Choroid plexus epithelial cell (primary cell): ENCODE results near the gene AATF.

Source experiments
- DNase-seq: peaks from one replicate; pipeline ENCODE4 v3.0.0-alpha.2; 2010; ENCODE audit warnings: low read depth
- H3K4me3 ChIP-seq: 2 replicates; pipeline ENCODE4 v1.5.1; 2011; ENCODE audit warnings: low read depth, mild to moderate bottlenecking, control low read depth, low read length, moderate library complexity
- TF ChIP-seq, protein P1 (sequence below): conservative IDR thresholded peaks from 2 replicates; pipeline ENCODE4 v1.5.1; 2011; ENCODE audit warnings: low read depth, mild to moderate bottlenecking, control low read depth, inconsistent platforms, low read length, moderate library complexity

Gene AATF

DNA sequence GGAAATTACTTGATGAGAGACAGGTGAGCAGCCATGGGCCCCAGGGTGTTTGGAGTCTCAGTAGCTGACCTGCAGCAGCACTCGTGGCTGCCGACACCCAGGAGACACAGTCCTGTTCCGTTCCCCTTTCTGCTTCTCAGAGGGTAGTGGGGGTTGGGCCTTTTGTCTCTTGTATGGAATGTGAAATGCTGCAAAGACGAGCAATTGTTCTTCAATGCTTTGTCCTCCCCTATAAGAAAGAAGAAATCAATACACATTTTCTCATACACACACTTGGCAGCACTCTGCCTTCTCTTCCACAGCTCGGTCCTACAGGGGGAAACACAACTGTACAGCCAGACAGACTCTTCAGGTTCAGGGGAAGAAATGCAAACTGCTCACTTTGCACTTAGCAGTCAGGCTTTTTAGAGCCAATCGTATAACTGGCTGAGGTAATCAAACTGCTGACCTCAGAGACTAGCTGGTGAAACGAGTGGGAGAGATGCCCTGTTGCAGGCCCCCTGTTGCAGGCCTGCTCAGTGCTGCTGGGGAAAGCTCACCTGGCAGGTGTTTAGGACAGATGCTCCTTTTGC is 96.7 kb downstream of the AATF start:
- no peak for DNase-seq
- no peak overlapping the region for H3K4me3 ChIP-seq
- TF ChIP-seq, protein P1, sequence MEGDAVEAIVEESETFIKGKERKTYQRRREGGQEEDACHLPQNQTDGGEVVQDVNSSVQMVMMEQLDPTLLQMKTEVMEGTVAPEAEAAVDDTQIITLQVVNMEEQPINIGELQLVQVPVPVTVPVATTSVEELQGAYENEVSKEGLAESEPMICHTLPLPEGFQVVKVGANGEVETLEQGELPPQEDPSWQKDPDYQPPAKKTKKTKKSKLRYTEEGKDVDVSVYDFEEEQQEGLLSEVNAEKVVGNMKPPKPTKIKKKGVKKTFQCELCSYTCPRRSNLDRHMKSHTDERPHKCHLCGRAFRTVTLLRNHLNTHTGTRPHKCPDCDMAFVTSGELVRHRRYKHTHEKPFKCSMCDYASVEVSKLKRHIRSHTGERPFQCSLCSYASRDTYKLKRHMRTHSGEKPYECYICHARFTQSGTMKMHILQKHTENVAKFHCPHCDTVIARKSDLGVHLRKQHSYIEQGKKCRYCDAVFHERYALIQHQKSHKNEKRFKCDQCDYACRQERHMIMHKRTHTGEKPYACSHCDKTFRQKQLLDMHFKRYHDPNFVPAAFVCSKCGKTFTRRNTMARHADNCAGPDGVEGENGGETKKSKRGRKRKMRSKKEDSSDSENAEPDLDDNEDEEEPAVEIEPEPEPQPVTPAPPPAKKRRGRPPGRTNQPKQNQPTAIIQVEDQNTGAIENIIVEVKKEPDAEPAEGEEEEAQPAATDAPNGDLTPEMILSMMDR, result no peak

DNA sequence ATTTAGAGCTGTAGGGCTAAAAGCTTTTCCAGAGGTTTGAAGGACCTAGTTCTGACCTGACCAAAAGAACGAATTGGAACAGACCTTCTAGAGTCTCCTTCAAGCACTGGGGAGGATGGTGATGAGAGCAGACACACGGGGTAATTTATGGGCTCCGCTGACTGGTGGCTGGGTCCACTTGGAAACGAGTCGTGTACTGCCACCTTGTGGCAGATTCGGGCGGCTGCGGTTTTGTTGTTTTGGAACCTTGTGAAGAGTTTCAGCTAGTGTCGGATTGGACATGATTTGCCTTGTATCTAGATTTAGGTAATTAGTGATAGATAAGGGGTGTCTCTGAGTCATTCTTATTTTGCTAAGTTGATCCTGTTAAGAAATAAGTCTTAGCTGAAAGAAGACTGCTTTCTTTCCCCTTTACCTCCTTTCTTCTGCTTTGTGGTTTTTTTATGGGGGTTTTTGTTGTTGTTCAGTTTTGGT is 98.9 kb downstream of the AATF start:
- DNase-seq, result peak; percentile 94
- H3K4me3 ChIP-seq, result no peak overlapping the region
- TF ChIP-seq, protein P1, result peak; percentile 96

DNA sequence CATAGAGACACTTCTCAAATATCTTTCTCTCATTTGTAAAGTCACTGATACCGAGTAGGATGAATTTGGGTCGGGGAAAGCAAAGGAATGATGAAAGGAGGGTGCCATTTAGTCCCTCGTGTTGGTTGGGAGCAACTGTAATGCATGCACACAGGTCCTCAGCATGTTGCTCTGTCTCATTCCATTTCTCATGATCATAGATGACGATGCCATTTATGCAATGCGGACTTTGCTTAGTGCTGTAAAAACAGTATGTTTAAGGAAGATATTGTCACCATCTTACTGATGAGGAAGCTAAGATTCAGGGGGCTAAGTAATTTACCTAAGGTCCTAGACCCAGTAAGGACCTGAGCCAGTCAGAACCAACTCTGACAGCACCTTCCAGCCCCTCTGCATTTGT is 100.1 kb downstream of the AATF start:
- no peak for DNase-seq
- TF ChIP-seq, protein P1, result no peak
- H3K4me3 ChIP-seq, result no peak overlapping the region

DNA sequence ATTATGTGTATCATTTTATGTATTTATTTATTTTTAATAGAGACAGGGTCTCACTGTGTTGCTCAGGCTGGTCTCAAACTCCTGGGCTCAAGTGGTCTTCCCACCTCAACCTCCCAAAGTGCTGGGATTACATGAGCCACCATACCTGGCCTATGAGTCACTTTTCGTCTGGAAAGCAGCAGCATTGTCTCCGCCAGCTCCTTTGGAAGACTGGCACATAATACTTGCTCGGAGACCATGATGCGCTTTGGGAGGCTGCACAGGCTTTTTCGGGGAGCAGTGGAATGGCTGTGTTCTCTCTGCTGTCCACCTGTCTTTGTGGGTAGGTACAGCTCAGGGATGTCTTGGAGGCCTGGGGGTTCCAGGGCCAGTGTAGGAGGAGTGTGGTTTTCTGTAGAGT is 102.2 kb downstream of the AATF start:
- H3K4me3 ChIP-seq, result no peak overlapping the region
- DNase-seq, result no peak
- TF ChIP-seq, protein P1, result no peak

DNA sequence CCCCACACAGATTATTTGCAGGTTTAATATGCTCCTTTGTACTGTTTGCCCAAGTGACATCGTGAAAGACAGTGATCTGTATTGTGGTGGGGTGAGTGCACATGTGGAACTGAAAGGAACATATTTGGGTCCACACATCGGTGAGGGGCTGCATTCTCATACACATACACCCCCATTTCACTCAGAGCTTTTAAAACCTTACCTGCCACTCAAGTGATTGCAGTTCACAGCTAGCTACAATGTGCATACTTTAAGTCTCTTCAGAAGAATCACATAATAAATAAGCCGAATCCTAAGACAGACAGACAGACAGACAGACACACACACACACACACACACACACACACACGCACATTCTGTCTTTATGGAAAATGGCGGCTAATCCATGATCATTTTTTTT is 102.6 kb downstream of the AATF start:
- TF ChIP-seq, protein P1, result no peak
- no peak for DNase-seq
- H3K4me3 ChIP-seq, result no peak overlapping the region

DNA sequence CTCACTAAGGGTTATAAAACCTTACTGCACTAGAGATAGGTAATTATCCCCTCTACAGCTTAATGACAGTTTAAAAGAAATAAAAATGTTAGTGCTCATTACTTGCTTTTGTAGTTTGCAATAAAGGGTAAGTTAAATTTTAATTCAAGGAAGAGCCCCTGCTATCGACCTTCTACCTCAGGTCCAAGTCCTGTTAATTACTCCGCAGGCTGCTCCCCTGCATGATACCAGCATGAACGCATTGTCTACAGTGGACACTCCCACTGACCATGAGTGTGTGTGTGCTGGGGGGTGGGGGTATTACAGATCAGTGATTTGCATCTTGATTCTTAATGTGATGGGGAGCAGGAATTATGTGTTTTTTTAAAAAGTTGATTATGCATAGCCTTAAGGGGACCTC is 103.1 kb downstream of the AATF start:
- no peak for DNase-seq

DNA sequence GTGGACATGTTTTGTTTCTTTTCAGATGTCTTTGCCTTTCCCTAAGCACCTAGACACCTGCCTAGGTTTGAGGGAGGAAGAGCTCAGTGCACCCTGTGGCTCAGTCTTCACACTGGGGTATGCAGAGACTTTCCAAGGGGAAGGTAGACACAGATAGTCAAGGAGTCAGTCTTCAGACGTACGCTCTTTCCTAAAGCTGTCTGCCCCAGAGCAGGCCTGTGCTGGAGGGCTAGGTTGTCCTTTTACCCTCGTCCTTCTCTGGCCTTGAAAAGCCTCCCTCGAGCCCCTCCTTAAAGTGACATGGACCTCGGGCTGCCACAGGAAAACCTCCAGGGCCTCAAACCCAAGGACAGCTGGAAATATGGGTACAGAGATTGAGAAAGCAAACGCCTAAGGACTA is 103.7 kb downstream of the AATF start:
- TF ChIP-seq, protein P1, result no peak
- no peak for DNase-seq
- no peak overlapping the region for H3K4me3 ChIP-seq

More for the DNA sequence above, 103.1 kb downstream of the AATF start:
- TF ChIP-seq, protein P1, result no peak
- H3K4me3 ChIP-seq, result no peak overlapping the region
